Activated T-cell treated with anti-CD3 and anti-CD28 coated beads for 4 hours (primary cell): ENCODE measurements around the gene PIK3R1.
A peak's percentile ranks its signal among the peaks of the same experiment; 100 is the strongest.
"Not testable (repeated sequence)": the region's sequence is repeated elsewhere in the genome, so short reads cannot be mapped to it uniquely, and the experiment has no call there.

ENCODE experiments used
- DNase-seq: peaks from one replicate; pipeline ENCODE4 v3.0.0-alpha.2; 2020

Gene PIK3R1

DNA sequence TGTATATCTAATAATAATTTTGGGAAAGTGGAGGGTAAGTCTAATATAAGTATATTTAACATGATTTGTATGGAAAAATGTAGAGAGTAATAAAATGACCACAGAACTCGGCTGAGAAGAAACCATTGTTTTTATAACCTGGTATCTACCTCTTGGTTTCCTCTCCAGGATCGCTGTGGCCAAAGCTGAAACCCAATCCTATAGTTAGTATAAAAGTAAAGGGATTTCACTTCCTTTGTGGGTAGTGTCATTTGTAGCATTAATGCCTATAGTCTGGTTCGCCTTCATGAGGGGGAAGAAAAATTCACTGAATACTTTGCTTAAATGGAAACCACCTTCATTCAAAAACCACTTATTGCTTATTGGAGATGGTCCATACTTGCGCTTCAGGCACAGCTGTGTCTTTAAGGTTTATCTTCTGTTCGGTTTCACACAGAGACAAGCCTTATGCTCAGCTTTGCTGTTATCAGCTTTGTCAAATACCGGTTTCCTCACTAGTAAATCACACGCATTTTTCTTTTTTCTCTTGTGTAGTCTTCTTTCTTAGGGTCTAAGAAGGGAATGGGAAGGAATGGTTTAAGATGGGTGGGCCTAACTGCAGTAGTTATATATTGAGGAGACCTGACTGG lies 12.1 kb downstream of the PIK3R1 start:
- no peak for DNase-seq

DNA sequence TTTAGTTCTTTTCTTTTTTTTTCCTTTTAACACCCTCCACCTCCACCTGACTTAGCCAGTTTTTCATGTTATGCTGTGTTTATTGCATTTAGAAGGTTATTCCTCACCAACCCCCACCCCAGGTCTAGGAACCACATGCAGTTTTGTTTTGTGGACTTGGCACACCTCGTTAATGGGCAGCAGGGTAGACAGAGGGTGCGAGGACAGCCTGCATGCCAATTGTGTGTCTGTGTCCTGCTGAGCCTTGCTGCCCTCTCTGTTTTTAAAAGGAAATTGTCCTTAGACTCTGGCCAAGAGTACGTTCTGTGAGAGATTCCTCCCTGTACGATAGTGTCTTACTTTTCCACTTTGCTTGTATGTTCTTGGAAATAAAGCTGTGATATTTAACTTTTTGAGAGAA lies 13.9 kb downstream of the PIK3R1 start:
- no peak for DNase-seq

DNA sequence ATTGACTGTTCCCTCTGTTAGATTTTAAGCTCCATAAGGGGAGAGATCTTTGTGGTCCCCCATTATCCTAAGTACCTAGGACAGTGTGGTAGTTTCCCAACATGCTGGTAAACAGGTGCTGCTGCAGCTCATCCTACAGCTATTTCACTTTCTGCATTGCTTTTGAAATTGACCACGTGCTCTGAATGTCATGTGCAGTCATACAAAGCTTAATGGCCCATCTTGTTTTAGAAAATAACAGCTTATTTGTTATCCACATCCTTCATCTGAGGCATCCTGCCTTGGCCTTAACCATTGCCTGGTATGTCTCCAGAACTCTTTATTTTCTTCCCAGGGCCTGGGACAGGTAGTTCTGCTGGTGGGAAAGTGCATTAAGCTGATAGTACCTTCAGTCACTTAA lies 14.7 kb downstream of the PIK3R1 start:
- DNase-seq = no peak

DNA sequence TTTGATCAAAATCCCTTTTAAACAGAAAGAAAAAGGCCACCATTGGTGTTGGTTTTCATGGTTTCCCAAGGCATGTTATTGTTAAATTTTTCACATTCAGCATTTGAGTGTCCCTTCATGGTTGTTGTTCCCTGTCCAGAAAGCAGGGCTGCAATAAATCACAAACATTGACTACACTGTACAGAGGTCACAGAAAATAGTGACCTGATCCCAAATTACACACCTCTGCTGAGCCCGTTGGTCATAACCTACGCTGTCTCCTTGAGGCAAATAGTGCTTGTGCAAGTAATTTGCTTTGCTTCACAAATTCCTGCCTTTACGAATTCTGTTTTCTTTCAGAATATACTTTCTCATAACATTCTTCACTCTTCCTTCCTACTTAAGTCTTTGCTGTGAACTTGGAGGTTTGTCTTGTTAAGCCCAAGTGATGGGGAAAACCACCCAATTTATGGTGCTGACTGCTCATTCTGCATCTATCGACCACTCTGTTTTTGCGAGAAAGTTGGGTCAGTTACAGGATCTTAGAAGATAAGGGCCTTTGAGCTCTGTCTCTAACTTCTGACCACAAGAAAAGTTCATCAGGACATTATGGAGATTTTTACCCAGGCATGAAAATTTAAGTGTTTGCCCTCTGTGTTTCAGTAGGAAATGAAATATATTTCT lies 16.0 kb downstream of the PIK3R1 start:
- DNase-seq = no peak

DNA sequence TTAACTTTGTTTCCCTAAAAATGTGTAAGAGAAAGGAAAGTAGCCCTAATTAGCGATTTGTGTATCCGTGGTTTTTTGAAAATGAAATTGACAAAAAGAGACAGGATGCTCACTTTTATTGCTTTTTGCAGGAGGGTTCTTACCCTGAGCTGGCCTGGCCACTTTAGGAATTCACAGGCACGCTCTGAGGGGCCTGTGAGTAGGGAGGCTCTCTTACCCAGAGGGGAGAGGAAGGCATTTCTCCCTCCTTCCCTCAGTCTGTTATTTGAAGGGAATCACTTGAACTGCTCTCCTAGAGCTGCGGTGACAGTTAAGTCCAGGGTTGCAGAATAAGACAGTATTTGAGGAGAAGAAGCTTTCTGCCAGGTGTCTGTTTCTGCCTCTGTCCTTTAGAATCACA lies 16.7 kb downstream of the PIK3R1 start:
- no peak for DNase-seq

DNA sequence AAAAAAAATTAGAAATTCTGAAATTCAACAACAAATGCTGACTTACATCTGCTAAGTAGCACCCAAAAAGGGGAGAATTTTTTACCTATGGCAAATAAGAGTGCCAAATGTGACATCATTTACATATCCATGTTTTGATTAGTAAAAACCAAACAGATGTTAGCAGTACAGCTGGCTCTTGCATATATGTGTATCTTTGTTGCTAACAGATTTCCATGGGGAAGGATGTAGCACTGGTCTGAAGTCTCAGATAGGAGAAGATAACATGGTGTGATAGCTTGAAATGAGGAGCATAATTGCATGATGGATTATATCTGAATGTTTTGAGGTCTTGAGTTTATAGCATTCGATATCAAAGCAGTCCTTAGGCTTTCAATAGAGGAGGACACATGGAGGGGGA lies 17.5 kb downstream of the PIK3R1 start:
- no peak for DNase-seq

DNA sequence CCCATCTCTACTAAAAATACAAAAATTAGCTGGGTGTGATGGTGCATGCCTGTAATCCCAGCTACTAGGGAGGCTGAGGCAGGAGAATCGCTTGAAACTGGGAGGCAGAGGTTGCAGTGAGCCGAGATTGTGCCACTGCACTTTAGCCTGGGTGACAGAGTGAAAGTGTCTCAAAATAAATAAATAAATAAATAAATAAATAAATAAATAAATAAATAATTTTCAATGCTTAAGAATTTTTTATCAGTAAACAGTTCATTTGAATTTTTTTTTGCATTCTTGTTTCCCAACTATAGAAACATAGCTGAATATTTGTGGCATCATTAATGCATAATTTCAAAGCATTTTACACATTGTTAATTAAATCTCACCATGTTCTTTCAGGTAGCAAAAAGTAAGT lies 19.7 kb downstream of the PIK3R1 start:
- DNase-seq = not testable (repeated sequence)

- DNase-seq = no peak
Measured at GRCh38 chr5:68237715-68238114, 22.2 kb downstream of the PIK3R1 start.

DNA sequence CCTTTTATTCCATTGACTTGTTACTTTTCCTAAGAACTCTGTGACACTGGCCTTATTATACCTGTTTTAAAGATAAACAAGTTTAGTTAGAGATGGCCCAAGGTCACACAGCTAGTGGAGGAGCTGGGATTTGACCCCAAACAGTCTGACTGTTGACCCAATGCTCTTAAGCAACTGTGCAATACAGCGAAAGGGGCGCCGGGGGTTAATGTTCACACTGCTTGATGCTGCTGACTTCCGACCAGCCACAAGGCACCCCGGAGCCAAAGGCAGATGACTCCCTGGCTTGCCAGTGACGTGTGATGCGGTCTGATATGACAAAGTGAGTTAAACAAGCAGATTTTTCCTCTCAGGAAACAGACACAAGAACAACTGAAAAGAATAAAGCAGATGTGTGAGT lies 23.9 kb downstream of the PIK3R1 start:
- DNase-seq = peak; percentile 75

DNA sequence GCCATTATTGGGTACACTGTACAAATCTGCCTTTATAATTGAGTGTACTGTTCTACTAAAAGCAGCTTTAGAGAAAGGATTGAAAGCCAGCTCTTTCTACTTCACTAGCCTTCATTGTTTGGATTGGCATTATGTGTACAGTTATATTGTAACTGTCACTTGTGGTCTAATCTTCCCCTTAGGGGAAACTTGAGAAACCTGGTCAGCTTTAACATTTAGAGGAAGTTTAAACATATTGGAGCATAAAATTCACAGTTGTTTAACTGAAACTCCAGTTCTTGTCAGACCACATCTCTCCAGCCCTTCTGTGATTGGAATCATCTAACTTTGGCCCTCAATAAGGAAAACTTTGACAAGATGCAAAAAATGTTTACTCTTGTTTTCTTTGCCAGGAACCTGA lies 24.6 kb downstream of the PIK3R1 start:
- DNase-seq = no peak

DNA sequence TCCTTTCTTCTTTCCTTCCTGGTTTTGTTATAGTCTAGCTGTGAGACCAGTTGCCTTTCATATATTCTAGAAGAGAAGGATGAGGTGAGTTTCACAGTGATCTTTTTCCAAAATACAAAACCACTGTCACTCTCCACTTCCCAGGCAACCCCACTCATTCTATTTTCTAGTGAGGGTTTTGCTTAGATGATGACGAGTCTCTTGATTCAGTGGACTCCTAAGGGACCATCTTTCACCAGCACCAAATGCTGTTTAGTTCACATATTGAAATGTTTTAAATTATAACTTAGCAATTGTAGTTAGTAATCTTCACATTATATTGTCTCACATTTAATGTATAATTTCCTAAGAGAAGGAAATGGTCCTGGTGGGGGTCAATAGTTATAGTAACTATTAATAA lies 25.2 kb downstream of the PIK3R1 start:
- DNase-seq = no peak

- no peak for DNase-seq
Measured at GRCh38 chr5:68242743-68243142, 27.2 kb downstream of the PIK3R1 start.

DNA sequence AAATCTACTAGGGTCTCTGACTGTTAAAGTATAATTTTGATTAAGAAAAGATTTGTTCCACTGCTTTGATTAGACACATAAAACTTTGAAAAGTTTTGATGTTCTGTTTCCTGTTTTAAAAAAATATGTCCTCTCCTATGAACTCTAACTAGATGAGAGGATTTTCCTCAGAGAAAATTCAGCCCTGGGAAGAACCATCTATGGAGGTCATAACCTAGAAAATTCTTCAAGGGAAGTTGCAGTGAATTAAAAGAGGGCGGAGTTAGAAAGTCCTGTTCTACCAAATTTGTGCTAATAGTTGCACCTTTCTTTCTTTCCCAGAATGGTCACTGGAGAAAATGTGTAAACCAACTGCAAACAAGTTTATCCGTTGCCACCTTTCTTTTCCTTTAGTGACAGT lies 27.7 kb downstream of the PIK3R1 start:
- DNase-seq = no peak

DNA sequence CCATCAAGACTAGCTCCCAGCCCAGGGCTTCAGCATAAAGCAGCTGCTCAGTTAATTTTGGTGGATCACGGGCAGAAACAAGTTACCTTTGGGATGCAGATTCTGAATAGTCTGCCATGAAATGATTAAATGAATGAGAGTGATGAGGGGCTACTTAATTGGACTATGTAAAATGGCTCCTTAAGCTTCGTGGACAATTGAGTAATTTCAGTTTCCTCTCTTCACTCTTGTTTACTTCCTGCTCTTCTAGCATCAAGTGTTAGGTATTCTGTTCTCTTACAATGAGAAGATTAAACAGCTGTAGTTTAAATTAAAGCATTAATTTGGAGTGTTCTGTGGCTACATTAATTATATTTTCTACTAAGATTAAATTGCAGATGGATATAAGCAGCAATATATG lies 28.1 kb downstream of the PIK3R1 start:
- no peak for DNase-seq

DNA sequence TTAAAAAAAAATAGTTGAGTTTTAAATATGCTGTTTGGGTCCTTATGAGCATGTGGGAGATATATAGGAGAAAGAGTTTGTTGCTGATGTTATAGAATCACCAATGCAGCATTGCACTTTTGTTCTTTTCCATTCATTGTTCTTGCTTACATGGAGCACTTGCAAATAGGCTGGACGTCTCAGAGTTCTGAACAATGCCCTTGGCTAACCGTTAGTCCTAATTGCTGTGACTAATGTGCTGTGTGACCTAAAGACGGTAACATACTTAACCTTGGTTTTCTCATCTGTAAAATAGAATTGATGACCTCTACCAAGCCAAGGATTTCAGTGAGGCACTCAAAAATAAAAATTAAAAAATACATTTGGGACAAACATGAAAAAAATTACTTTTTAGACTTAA lies 29.8 kb downstream of the PIK3R1 start:
- DNase-seq = no peak

DNA sequence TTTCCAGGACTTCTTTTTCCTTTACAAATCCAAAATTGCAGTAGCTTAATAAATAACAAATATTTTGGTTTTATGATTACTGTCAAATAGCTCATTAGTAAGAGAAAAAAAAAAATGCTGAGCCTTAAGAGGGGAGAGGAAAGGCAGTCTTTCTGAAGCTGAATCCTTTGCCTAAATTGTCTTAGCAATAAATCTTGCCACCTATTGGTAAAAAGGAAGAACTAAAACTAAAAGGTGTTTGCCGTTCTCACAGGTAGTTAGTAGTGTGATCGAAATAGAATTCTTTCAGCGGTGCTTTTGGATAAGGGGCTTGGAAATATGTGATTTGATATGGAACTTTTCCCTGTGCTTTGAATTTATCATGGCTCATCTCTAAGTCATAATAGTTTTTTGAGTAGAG lies 31.2 kb downstream of the PIK3R1 start:
- DNase-seq = no peak

DNA sequence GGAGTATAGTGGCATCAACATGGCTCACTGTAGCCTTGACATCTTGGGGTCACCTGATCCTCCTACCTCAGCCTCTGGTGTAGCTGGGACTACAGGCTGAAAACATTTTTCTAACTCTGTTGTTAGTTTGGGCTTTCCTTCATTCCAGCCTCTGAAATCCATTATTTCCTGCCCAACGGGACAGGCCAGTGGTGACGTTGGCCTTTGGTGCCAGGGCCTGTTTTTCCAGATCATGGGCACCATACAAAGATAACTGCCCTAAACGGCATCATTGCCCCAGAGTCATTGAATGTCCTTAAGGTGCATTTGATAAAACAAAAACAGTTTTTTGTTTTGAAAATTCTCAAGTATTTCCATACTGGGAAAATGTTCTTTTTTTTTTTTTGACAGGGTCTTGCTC lies 32.1 kb downstream of the PIK3R1 start:
- no peak for DNase-seq

GRCh38 chr5:68248896-68249295 lies 33.3 kb downstream of the PIK3R1 start:
- no peak for DNase-seq

DNA sequence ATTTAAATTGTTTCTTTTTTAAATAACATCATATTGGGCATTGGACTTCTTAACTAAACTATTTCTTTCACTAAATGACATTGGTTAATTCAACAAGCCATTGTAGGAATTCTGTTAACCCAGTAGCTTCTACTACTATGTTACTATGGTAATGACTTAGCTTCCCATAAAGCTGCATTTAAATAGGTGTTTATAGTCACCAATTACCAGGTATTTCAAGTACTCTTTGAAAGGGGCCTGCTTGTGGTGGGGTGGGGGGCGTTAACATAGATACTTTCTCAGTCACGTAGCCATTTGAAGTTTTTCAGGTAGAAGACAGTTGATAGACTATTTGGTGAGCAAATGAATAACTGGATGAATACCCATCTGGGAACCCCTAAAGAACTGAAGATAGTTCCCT lies 34.0 kb downstream of the PIK3R1 start:
- DNase-seq = no peak

DNA sequence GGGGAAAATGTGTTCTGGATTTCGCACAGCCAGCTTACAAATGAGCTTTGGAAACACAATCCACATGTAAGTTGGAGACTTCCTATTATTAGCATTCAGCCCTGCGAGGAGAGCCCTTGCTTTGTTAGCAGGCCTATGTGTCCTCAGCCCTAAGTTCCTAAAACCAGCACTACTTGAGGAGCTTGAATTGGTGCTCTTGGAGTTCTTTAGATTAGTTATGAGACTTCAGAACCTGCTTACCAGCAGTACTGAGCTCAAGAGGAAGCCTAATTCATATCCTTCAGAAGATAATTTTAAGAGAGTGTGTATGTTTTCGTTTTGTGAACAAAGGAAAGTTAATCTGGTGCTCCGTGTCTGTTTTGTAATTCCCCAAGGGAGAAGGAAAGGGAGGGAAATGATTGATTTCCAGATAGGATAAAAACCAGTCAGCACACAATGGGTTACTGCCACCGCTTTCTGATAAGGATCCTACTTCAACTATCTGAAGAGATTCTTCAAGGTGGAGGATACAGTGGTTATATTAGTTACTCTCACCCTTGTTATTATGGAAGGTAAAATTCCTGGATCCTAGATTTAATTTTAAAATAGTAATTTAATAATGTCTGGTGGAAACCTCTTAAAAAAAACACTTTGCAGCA lies 35.2 kb downstream of the PIK3R1 start:
- DNase-seq = no peak

- DNase-seq = peak; percentile 66
Measured at GRCh38 chr5:68251386-68251785, 35.8 kb downstream of the PIK3R1 start.

- DNase-seq = no peak
Measured at GRCh38 chr5:68251804-68252522, 36.4 kb downstream of the PIK3R1 start.

DNA sequence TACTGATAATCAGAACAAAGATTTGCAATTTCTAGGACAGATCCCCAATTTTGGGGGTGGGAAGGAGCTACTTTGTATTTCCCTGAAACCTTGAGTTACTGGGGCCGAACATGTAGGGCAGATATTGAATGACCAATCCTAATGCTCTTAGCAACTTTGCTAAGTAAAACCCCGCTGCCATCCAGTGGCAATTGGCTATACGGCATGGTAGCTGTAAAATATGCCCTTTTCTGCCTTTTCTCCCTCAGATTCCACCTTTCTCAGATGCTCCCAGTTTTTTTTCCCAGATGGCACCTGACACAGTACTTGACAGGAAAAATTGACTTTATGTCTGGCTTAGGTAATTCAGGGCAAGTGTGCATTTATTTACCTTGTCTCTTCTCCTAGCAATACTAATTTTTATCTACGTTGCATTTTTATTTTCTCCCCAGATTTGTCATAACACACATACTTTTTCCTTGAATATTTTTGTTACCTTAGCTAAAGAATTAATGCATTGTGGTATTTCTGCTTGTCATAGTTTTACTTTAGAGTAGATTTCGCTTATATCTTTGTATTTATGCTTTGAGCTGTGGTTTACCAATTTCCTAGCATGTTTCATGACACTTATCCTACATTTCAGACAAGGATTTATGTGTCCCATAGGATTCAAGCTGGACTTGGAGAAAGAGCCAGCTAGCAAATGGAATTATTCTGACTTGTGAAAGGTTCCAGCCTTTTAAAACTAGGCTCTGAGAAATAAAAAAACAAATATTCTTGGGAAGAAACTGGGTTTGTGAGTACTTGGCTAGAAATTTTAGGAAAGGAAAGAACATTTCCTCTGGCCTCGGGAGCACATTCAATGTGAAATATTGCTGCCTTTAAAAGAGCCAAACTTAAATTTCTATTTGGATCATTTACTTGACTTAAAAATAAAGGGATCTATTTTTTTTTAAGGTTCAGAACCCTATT lies 37.4 kb downstream of the PIK3R1 start:
- DNase-seq = peak; percentile 36
